ENCODE data around the gene PGBD1. TPM values are rescaled to one million over a fixed set of nuclear protein-coding genes. Genes with fewer than 3 reads are reported as not detected.

PGBD1 gene
- total and polyA plus RNA-seq, 2 of the 13 experiments (the other 11 are each of a cell fraction or from before 2014, with no cell fraction given): 3.6 to 6.9 TPM

DNA sequence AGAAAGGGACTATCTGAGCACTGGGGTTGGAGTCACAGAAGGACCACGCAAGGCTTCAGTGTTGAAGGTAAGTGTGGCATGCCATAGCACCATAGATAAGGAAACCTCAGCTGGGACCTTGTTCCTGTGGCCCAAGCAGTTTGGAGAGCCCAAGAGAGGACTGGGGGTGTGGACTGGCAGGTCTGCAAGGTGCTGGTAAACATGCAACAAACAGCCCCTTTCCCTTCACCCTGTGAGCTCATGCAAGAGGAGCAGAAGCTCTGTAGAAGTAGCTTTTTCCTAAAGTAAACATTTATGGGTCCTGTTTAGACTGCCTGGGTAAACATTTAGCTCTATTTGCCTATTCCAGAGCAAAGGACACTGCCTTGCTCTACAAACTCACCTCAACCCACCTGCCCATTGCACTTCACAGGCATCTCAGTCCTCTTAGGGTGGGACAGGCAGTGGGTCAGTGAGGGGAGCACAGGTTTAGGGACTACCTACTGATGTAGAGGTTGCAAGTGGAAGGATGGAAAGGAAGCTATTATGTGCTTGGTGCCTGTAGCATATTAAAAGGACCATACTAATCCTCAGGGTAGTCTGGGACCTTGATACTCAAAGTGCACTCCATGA lies 42.5 kb downstream of the PGBD1 start (continued):
- TF ChIP-seq ZNF816 (CRISPR knock-in tag; IDR thresholded peaks at IDR 0.05; ENCODE audit: borderline replicate concordance) (no peak; the same call in 1 of the 2 replicates), JUND (CRISPR knock-in tag; IDR thresholded peaks at IDR 0.05) (no peak), ESRRA (CRISPR knock-in tag; IDR thresholded peaks at IDR 0.05; ENCODE audit: low read depth) (peak; percentile 58; the same call in 1 of the 2 replicates), ZNF20 (CRISPR knock-in tag; IDR thresholded peaks at IDR 0.05) (no peak), PAF1 (CRISPR knock-in tag; IDR thresholded peaks at IDR 0.05) (no peak), ZEB1 (IDR thresholded peaks at IDR 0.05; ENCODE audit: insufficient replicate concordance, low read depth) (no peak), PAXIP1 (CRISPR knock-in tag; conservative IDR thresholded peaks at IDR 0.05) (peak; percentile 98), ZNF207 (IDR thresholded peaks at IDR 0.05; ENCODE audit: borderline replicate concordance) (no peak), ZNF670 (CRISPR knock-in tag; IDR thresholded peaks at IDR 0.05; ENCODE audit: borderline replicate concordance) (0 out of 2 replicates have a peak, but pooled peaks have one; percentile 20), HNF4A (CRISPR knock-in tag; IDR thresholded peaks at IDR 0.05) (peak; percentile 86), ZNF83 (CRISPR knock-in tag; IDR thresholded peaks at IDR 0.05; ENCODE audit: borderline replicate concordance) (no peak), CENPT (CRISPR knock-in tag; IDR thresholded peaks at IDR 0.05; ENCODE audit: low read depth) (no peak), ZNF547 (CRISPR knock-in tag; IDR thresholded peaks at IDR 0.05) (peak; percentile 69; the same call in 1 of the 2 replicates), ZBTB21 (CRISPR knock-in tag; IDR thresholded peaks at IDR 0.05) (no peak), NCOA2 (CRISPR knock-in tag; IDR thresholded peaks at IDR 0.05) (peak; percentile 30; the same call in 1 of the 2 replicates), KDM5A (IDR thresholded peaks at IDR 0.05; ENCODE audit: borderline replicate concordance, low read length) (no peak; the same call in 1 of the 2 replicates), KLF9 (CRISPR knock-in tag; IDR thresholded peaks at IDR 0.05; ENCODE audit: low read depth) (no peak), SMC3 (IDR thresholded peaks at IDR 0.05; ENCODE audit: low read length) (peak; percentile 7; the same call in 1 of the 2 replicates), ZC3H13 (CRISPR knock-in tag; IDR thresholded peaks at IDR 0.05) (no peak), SP140L (CRISPR knock-in tag; IDR thresholded peaks at IDR 0.05; ENCODE audit: borderline replicate concordance) (no peak), SMYD3 (CRISPR knock-in tag; IDR thresholded peaks at IDR 0.05) (no peak), SOX13 (IDR thresholded peaks at IDR 0.05) (no peak), SOX13 (CRISPR knock-in tag; conservative IDR thresholded peaks at IDR 0.05 in 1 of 2, IDR thresholded peaks at IDR 0.05 in 1 of 2) (peak in 1 of 2 experiments; percentile 51; a peak in 2 of 4 replicates)
- TF ChIP-seq, protein P1, sequence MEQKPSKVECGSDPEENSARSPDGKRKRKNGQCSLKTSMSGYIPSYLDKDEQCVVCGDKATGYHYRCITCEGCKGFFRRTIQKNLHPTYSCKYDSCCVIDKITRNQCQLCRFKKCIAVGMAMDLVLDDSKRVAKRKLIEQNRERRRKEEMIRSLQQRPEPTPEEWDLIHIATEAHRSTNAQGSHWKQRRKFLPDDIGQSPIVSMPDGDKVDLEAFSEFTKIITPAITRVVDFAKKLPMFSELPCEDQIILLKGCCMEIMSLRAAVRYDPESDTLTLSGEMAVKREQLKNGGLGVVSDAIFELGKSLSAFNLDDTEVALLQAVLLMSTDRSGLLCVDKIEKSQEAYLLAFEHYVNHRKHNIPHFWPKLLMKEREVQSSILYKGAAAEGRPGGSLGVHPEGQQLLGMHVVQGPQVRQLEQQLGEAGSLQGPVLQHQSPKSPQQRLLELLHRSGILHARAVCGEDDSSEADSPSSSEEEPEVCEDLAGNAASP (CRISPR knock-in tag; IDR thresholded peaks at IDR 0.05; ENCODE audit: borderline replicate concordance): peak; percentile 71
- TF ChIP-seq, protein P2, sequence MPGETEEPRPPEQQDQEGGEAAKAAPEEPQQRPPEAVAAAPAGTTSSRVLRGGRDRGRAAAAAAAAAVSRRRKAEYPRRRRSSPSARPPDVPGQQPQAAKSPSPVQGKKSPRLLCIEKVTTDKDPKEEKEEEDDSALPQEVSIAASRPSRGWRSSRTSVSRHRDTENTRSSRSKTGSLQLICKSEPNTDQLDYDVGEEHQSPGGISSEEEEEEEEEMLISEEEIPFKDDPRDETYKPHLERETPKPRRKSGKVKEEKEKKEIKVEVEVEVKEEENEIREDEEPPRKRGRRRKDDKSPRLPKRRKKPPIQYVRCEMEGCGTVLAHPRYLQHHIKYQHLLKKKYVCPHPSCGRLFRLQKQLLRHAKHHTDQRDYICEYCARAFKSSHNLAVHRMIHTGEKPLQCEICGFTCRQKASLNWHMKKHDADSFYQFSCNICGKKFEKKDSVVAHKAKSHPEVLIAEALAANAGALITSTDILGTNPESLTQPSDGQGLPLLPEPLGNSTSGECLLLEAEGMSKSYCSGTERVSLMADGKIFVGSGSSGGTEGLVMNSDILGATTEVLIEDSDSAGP (CRISPR knock-in tag; IDR thresholded peaks at IDR 0.05; ENCODE audit: borderline replicate concordance): no peak

Measured in HepG2 (cell line).